ENCODE data around the gene STT3B. TPM values are rescaled to one million over a fixed set of nuclear protein-coding genes. Genes with fewer than 3 reads are reported as not detected.
A peak's percentile ranks its signal among the peaks of the same experiment; 100 is the strongest.

Gene STT3B
- 277 and 288 TPM in 2 replicates for polyA plus RNA-seq (2013)

- H3K27ac ChIP-seq (ENCODE audit: low read depth, low read length) = peak within 1 kb of the TSS; percentile 98
- no peaks in the 10 kb centered on the region for H3K27me3 ChIP-seq (ENCODE audit: insufficient read depth, low read length)
- peak within 1 kb of the TSS; percentile 92 for H4K91ac ChIP-seq (ENCODE audit: low read depth, low read length)
- peak within 1 kb of the TSS; percentile 27 for H4K12ac ChIP-seq (ENCODE audit: low read depth, low read length)
- H3K23ac ChIP-seq (ENCODE audit: low read length) = no peak within 1 kb of the TSS
- H4K8ac ChIP-seq (ENCODE audit: low read depth, low read length) = peak within 1 kb of the TSS; percentile 90
- H2BK5ac ChIP-seq (ENCODE audit: low read depth, low read length, poor library complexity) = peak within 1 kb of the TSS; percentile 93
- H2AK5ac ChIP-seq (ENCODE audit: low read length) = peak within 1 kb of the TSS; percentile 7
- H3K36me3 ChIP-seq (ENCODE audit: control insufficient read depth in 1 of 2, insufficient read depth in 2 of 2, low read length in 2 of 2) = no peaks in the 10 kb centered on the region
- DNase-seq = peak; percentile 39 to 73
- H3K14ac ChIP-seq (ENCODE audit: low read length) = peak within 1 kb of the TSS; percentile 96
- H3K4ac ChIP-seq (ENCODE audit: low read depth, low read length) = peak within 1 kb of the TSS; percentile 97
- peak within 1 kb of the TSS; percentile 85 for H3K18ac ChIP-seq (ENCODE audit: low read length)
- H3K9me3 ChIP-seq (ENCODE audit: insufficient read depth, low read depth, low read length) = no peaks in the 10 kb centered on the region
- H2AFZ ChIP-seq (ENCODE audit: insufficient read depth, low read length, poor library complexity) = peak within 1 kb of the TSS; percentile 66
- peaks cover 16% of the 10 kb centered on the region for H3K79me2 ChIP-seq (ENCODE audit: control insufficient read depth, insufficient read depth, low read length, poor library complexity)
- H3K79me1 ChIP-seq (ENCODE audit: low read length) = peaks cover 20% of the 10 kb centered on the region
- H3K4me3 ChIP-seq (ENCODE audit: low read depth, low read length) = peak within 1 kb of the TSS; percentile 89
- peak within 1 kb of the TSS; percentile 89 for H3K4me2 ChIP-seq (ENCODE audit: low read length)
- peaks cover 0 to 2% of the 10 kb centered on the region in 2 experiments for H3K4me1 ChIP-seq (ENCODE audit: control insufficient read depth in 1 of 2, insufficient read depth in 2 of 2, low read length in 2 of 2)
- no CpG with 5 or more reads among the region's 68 CpGs for WGBS (ENCODE audit: extremely low coverage, insufficient coverage, insufficient read length)
- peak within 1 kb of the TSS; percentile 98 for H3K9ac ChIP-seq (ENCODE audit: low read length)
- H2BK12ac ChIP-seq (ENCODE audit: low read length) = peak within 1 kb of the TSS; percentile 23
- peak within 1 kb of the TSS; percentile 91 for H2BK120ac ChIP-seq (ENCODE audit: insufficient read depth, low read length, poor library complexity)
Observed at GRCh38 chr3:31532587-31533168, at the start of gene STT3B. TSS of gene STT3B (plus strand) at chr3:31532925. CDS start at chr3:31532999, 74 bp downstream.

GRCh38 chr3:31483776-31484175, 48.9 kb upstream of the STT3B start:
- no CpG with 5 or more reads among the region's 1 CpG for whole genome bisulfite sequencing (ENCODE audit: extremely low coverage, insufficient coverage, insufficient read length)
- H2AK5ac ChIP-seq (ENCODE audit: low read length) = no peak overlapping the region
- H2BK5ac ChIP-seq (ENCODE audit: low read depth, low read length, poor library complexity) = no peak overlapping the region
- no peak overlapping the region for H3K4me2 ChIP-seq (ENCODE audit: low read length)
- H3K4ac ChIP-seq (ENCODE audit: low read depth, low read length) = no peak overlapping the region
- no peaks in the 10 kb centered on the region for H3K27me3 ChIP-seq (ENCODE audit: insufficient read depth, low read length)
- no peaks in the 10 kb centered on the region for H3K79me1 ChIP-seq (ENCODE audit: low read length)
- no peak overlapping the region for H4K12ac ChIP-seq (ENCODE audit: low read depth, low read length)
- DNase-seq = no peak
- no peaks in the 10 kb centered on the region for H3K79me2 ChIP-seq (ENCODE audit: control insufficient read depth, insufficient read depth, low read length, poor library complexity)
- no peak overlapping the region for H3K23ac ChIP-seq (ENCODE audit: low read length)
- no peak overlapping the region for H4K91ac ChIP-seq (ENCODE audit: low read depth, low read length)
- no peak overlapping the region for H2BK12ac ChIP-seq (ENCODE audit: low read length)
- H3K27ac ChIP-seq (ENCODE audit: low read depth, low read length) = no peak overlapping the region
- no peak overlapping the region for H3K9ac ChIP-seq (ENCODE audit: low read length)
- H3K14ac ChIP-seq (ENCODE audit: low read length) = no peak overlapping the region
- no peak overlapping the region for H3K4me3 ChIP-seq (ENCODE audit: low read depth, low read length)
- H2AFZ ChIP-seq (ENCODE audit: insufficient read depth, low read length, poor library complexity) = no peak overlapping the region
- H3K36me3 ChIP-seq (ENCODE audit: control insufficient read depth in 1 of 2, insufficient read depth in 2 of 2, low read length in 2 of 2) = no peaks in the 10 kb centered on the region
- no peak overlapping the region for H3K18ac ChIP-seq (ENCODE audit: low read length)
- no peak overlapping the region for H2BK120ac ChIP-seq (ENCODE audit: insufficient read depth, low read length, poor library complexity)
- no peaks in the 10 kb centered on the region for H3K9me3 ChIP-seq (ENCODE audit: insufficient read depth, low read depth, low read length)
- H3K4me1 ChIP-seq (ENCODE audit: control insufficient read depth in 1 of 2, insufficient read depth in 2 of 2, low read length in 2 of 2) = peaks cover 0 to 5% of the 10 kb centered on the region in 2 experiments
- no peak overlapping the region for H4K8ac ChIP-seq (ENCODE audit: low read depth, low read length)

DNA sequence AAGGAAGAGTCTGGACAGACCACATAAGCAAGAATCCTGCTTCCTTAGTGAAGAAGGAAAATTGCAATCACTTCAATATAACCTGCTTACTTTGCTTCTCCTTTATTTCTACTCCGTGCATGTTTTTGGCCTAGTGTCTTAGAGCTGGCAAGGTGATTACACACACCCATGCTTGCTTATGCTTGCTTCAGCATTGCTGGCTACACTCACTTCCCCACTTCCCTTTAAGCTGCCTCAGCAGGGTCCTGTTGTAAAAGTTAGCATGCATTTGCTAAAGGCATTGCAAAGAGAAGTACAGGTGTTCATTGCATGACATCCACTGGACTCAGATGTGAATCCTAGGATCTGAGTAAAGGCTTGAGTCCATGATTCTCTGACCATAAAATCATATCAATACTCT, 47.5 kb upstream of the STT3B start:
- peaks cover 0 to 5% of the 10 kb centered on the region in 2 experiments for H3K4me1 ChIP-seq (ENCODE audit: control insufficient read depth in 1 of 2, insufficient read depth in 2 of 2, low read length in 2 of 2)
- H3K27ac ChIP-seq (ENCODE audit: low read depth, low read length) = no peak overlapping the region
- H4K8ac ChIP-seq (ENCODE audit: low read depth, low read length) = no peak overlapping the region
- H3K9ac ChIP-seq (ENCODE audit: low read length) = no peak overlapping the region
- no peaks in the 10 kb centered on the region for H3K9me3 ChIP-seq (ENCODE audit: insufficient read depth, low read depth, low read length)
- no peak overlapping the region for H2AFZ ChIP-seq (ENCODE audit: insufficient read depth, low read length, poor library complexity)
- DNase-seq = no peak
- H3K36me3 ChIP-seq (ENCODE audit: control insufficient read depth in 1 of 2, insufficient read depth in 2 of 2, low read length in 2 of 2) = no peaks in the 10 kb centered on the region
- no peak overlapping the region for H2BK120ac ChIP-seq (ENCODE audit: insufficient read depth, low read length, poor library complexity)
- no peak overlapping the region for H3K14ac ChIP-seq (ENCODE audit: low read length)
- H3K79me2 ChIP-seq (ENCODE audit: control insufficient read depth, insufficient read depth, low read length, poor library complexity) = no peaks in the 10 kb centered on the region
- H3K23ac ChIP-seq (ENCODE audit: low read length) = no peak overlapping the region
- H2AK5ac ChIP-seq (ENCODE audit: low read length) = no peak overlapping the region
- no peak overlapping the region for H2BK12ac ChIP-seq (ENCODE audit: low read length)
- H3K4me3 ChIP-seq (ENCODE audit: low read depth, low read length) = no peak overlapping the region
- no peak overlapping the region for H3K4ac ChIP-seq (ENCODE audit: low read depth, low read length)
- H3K27me3 ChIP-seq (ENCODE audit: insufficient read depth, low read length) = no peaks in the 10 kb centered on the region
- no peak overlapping the region for H2BK5ac ChIP-seq (ENCODE audit: low read depth, low read length, poor library complexity)
- H3K18ac ChIP-seq (ENCODE audit: low read length) = no peak overlapping the region
- no peak overlapping the region for H3K4me2 ChIP-seq (ENCODE audit: low read length)
- H4K91ac ChIP-seq (ENCODE audit: low read depth, low read length) = no peak overlapping the region
- no peaks in the 10 kb centered on the region for H3K79me1 ChIP-seq (ENCODE audit: low read length)
- WGBS (ENCODE audit: extremely low coverage, insufficient coverage, insufficient read length) = no CpG with 5 or more reads among the region's 1 CpG
- H4K12ac ChIP-seq (ENCODE audit: low read depth, low read length) = no peak overlapping the region

- no peak overlapping the region for H2BK5ac ChIP-seq (ENCODE audit: low read depth, low read length, poor library complexity)
- no peaks in the 10 kb centered on the region for H3K27me3 ChIP-seq (ENCODE audit: insufficient read depth, low read length)
- peak overlapping the region; percentile 43 for H4K91ac ChIP-seq (ENCODE audit: low read depth, low read length)
- H3K4me2 ChIP-seq (ENCODE audit: low read length) = no peak overlapping the region
- no peak overlapping the region for H3K18ac ChIP-seq (ENCODE audit: low read length)
- H2AFZ ChIP-seq (ENCODE audit: insufficient read depth, low read length, poor library complexity) = no peak overlapping the region
- H3K4me3 ChIP-seq (ENCODE audit: low read depth, low read length) = no peak overlapping the region
- no peaks in the 10 kb centered on the region for H3K9me3 ChIP-seq (ENCODE audit: insufficient read depth, low read depth, low read length)
- H3K27ac ChIP-seq (ENCODE audit: low read depth, low read length) = no peak overlapping the region
- H4K12ac ChIP-seq (ENCODE audit: low read depth, low read length) = no peak overlapping the region
- H3K4me1 ChIP-seq (ENCODE audit: control insufficient read depth in 1 of 2, insufficient read depth in 2 of 2, low read length in 2 of 2) = peaks cover 0 to 5% of the 10 kb centered on the region in 2 experiments
- DNase-seq = no peak
- peak overlapping the region; percentile 18 for H2BK120ac ChIP-seq (ENCODE audit: insufficient read depth, low read length, poor library complexity)
- peak overlapping the region; percentile 44 for H2BK12ac ChIP-seq (ENCODE audit: low read length)
- H3K36me3 ChIP-seq (ENCODE audit: control insufficient read depth in 1 of 2, insufficient read depth in 2 of 2, low read length in 2 of 2) = no peaks in the 10 kb centered on the region
- H3K23ac ChIP-seq (ENCODE audit: low read length) = no peak overlapping the region
- WGBS (ENCODE audit: extremely low coverage, insufficient coverage, insufficient read length) = no CpG with 5 or more reads among the region's 7 CpGs
- H4K8ac ChIP-seq (ENCODE audit: low read depth, low read length) = no peak overlapping the region
- no peak overlapping the region for H2AK5ac ChIP-seq (ENCODE audit: low read length)
- H3K79me1 ChIP-seq (ENCODE audit: low read length) = no peaks in the 10 kb centered on the region
- no peak overlapping the region for H3K9ac ChIP-seq (ENCODE audit: low read length)
- H3K79me2 ChIP-seq (ENCODE audit: control insufficient read depth, insufficient read depth, low read length, poor library complexity) = no peaks in the 10 kb centered on the region
- no peak overlapping the region for H3K4ac ChIP-seq (ENCODE audit: low read depth, low read length)
- no peak overlapping the region for H3K14ac ChIP-seq (ENCODE audit: low read length)
Observed at GRCh38 chr3:31486865-31487533, 45.7 kb upstream of the STT3B start.
